Measurements from ENCODE around the gene TNFRSF21.
"Not testable (repeated sequence)": the region's sequence is repeated elsewhere in the genome, so short reads cannot be mapped to it uniquely, and the experiment has no call there.

TNFRSF21 gene

GRCh38 chr6:47247227-47247797 is 62.4 kb downstream of the TNFRSF21 start:
- DNase-seq, result no peak

GRCh38 chr6:47246551-47246950 is 63.2 kb downstream of the TNFRSF21 start:
- DNase-seq, result no peak

- DNase-seq, result no peak
Observed at GRCh38 chr6:47245745-47246371, 63.8 kb downstream of the TNFRSF21 start.

GRCh38 chr6:47242483-47243386 is 67.0 kb downstream of the TNFRSF21 start:
- peak; percentile 20 to 26 for DNase-seq

- no peak for DNase-seq
Observed at GRCh38 chr6:47241742-47242482, 67.8 kb downstream of the TNFRSF21 start.

- DNase-seq, result no peak
Observed at GRCh38 chr6:47240277-47240890, 69.3 kb downstream of the TNFRSF21 start.

- no peak for DNase-seq
Observed at GRCh38 chr6:47239546-47239945, 70.2 kb downstream of the TNFRSF21 start.

- no peak for DNase-seq
Observed at GRCh38 chr6:47238456-47238995, 71.2 kb downstream of the TNFRSF21 start.

- no peak for DNase-seq
Observed at GRCh38 chr6:47237196-47237595, 72.5 kb downstream of the TNFRSF21 start.

GRCh38 chr6:47235964-47236760 is 73.5 kb downstream of the TNFRSF21 start:
- no peak for DNase-seq

GRCh38 chr6:47235421-47235820 is 74.3 kb downstream of the TNFRSF21 start:
- DNase-seq, result no peak

- DNase-seq, result no peak
Observed at GRCh38 chr6:47234266-47234933, 75.3 kb downstream of the TNFRSF21 start.

- DNase-seq, result no peak
Observed at GRCh38 chr6:47231151-47231550, 78.6 kb downstream of the TNFRSF21 start.

- no peak for DNase-seq
Observed at GRCh38 chr6:47230579-47230978, 79.1 kb downstream of the TNFRSF21 start.

- no peak for DNase-seq
Observed at GRCh38 chr6:47229255-47229654, 80.5 kb downstream of the TNFRSF21 start.

- not testable (repeated sequence) for DNase-seq
Observed at GRCh38 chr6:47228093-47228492, 81.6 kb downstream of the TNFRSF21 start.

GRCh38 chr6:47223251-47223650 is 86.5 kb downstream of the TNFRSF21 start:
- DNase-seq, result not testable (repeated sequence)

GRCh38 chr6:47221565-47221964 is 88.1 kb downstream of the TNFRSF21 start:
- no peak for DNase-seq

- no peak for DNase-seq
Observed at GRCh38 chr6:47209632-47210031, 100.1 kb downstream of the TNFRSF21 start.

GRCh38 chr6:47207261-47207660 is 102.4 kb downstream of the TNFRSF21 start:
- no peak for DNase-seq

- no peak for DNase-seq
Observed at GRCh38 chr6:47206626-47207025, 103.1 kb downstream of the TNFRSF21 start.
